OCI-LY1 (cell line): ENCODE data around the gene NKIRAS1.
"Not testable (repeated sequence)": the region's sequence is repeated elsewhere in the genome, so short reads cannot be mapped to it uniquely, and the experiment has no call there.

Experiments used
- H2AFZ ChIP-seq: fragments of 200-600 bp; sonication (generic), shearing (Covaris generic); 2 replicates; pipeline ENCODE4 v1.6.0; 2014; ENCODE audit warnings: antibody characterized with exemption, mild to moderate bottlenecking, low read length
- H3F3A ChIP-seq: fragments of 200-600 bp; sonication (generic), shearing (Covaris generic); 2 replicates; pipeline ENCODE4 v1.6.0; 2014; ENCODE audit warnings: mild to moderate bottlenecking, antibody characterized with exemption, low read length, moderate library complexity; ENCODE audit not compliant: insufficient read depth
- H3K27ac ChIP-seq: fragments of 200-600 bp; sonication (generic); 2 replicates; pipeline ENCODE4 v1.5.1; 2014; ENCODE audit warnings: low read length, mixed run types, mild to moderate bottlenecking, low read depth; ENCODE audit not compliant: poor library complexity, severe bottlenecking
- H3K27me3 ChIP-seq: fragments of 200-600 bp; sonication (generic); 2 replicates; pipeline ENCODE4 v1.6.0; 2014; ENCODE audit warnings: antibody characterized with exemption, mild to moderate bottlenecking, low read length, moderate library complexity; ENCODE audit not compliant: insufficient read depth
- H3K36me3 ChIP-seq: fragments of 200-600 bp; sonication (generic); 2 replicates; pipeline ENCODE4 v1.6.1; 2014; ENCODE audit warnings: mild to moderate bottlenecking, antibody characterized with exemption, low read length, moderate library complexity, mixed read lengths; ENCODE audit not compliant: insufficient read depth
- H3K4me1 ChIP-seq: fragments of 200-600 bp; sonication (generic); 2 replicates; pipeline ENCODE4 v1.5.1; 2014; ENCODE audit warnings: mild to moderate bottlenecking, low read length, moderate library complexity; ENCODE audit not compliant: insufficient read depth, severe bottlenecking
- H3K4me2 ChIP-seq: fragments of 200-600 bp; sonication (generic), shearing (Covaris generic); 2 replicates; pipeline ENCODE4 v1.6.1; 2014; ENCODE audit warnings: low read length
- H3K4me3 ChIP-seq: fragments of 200-600 bp; sonication (generic); 2 replicates; pipeline ENCODE4 v1.5.1; 2014; ENCODE audit warnings: low read length, low read depth, mild to moderate bottlenecking, mixed read lengths; ENCODE audit not compliant: poor library complexity, severe bottlenecking
- H3K79me2 ChIP-seq: fragments of 200-600 bp; shearing (Covaris generic); 2 replicates; pipeline ENCODE4 v1.6.1; 2016; ENCODE audit warnings: mixed run types, low read length, mixed read lengths; ENCODE audit not compliant: insufficient read depth
- H3K9ac ChIP-seq: fragments of 200-600 bp; sonication (generic), shearing (Covaris generic); 2 replicates; pipeline ENCODE4 v1.6.1; 2014; ENCODE audit warnings: mild to moderate bottlenecking, low read length, mixed read lengths
- H3K9me2 ChIP-seq: fragments of 200-600 bp; sonication (generic), shearing (Covaris generic); 2 replicates; pipeline ENCODE4 v1.6.1; 2014; ENCODE audit warnings: low read depth, mild to moderate bottlenecking, low read length, mixed read lengths
- H3K9me3 ChIP-seq: fragments of 200-600 bp; shearing (Covaris generic); 2 replicates; pipeline ENCODE4 v1.6.1; 2014; ENCODE audit warnings: low read length, mixed read lengths
- H4K20me1 ChIP-seq: fragments of 200-600 bp; sonication (generic), shearing (Covaris generic); 2 replicates; pipeline ENCODE4 v1.6.0; 2016; ENCODE audit warnings: mild to moderate bottlenecking, low read length; ENCODE audit not compliant: insufficient read depth
- EZH2 ChIP-seq: fragments of 200-600 bp; sonication (generic), shearing (Covaris generic); IDR thresholded peaks from 2 replicates; pipeline ENCODE4 v1.8.0; 2017; ENCODE audit warnings: borderline replicate concordance, mixed run types, mild to moderate bottlenecking, antibody characterized with exemption, low read length, moderate library complexity, mixed read lengths
- TF ChIP-seq, protein P1 (sequence below): fragments of 200-600 bp; sonication (generic), shearing (Covaris generic); IDR thresholded peaks from 2 replicates; pipeline ENCODE4 v1.5.1; 2017; ENCODE audit warnings: mild to moderate bottlenecking, antibody characterized with exemption, low read length, moderate library complexity, mixed read lengths

The NKIRAS1 gene

DNA sequence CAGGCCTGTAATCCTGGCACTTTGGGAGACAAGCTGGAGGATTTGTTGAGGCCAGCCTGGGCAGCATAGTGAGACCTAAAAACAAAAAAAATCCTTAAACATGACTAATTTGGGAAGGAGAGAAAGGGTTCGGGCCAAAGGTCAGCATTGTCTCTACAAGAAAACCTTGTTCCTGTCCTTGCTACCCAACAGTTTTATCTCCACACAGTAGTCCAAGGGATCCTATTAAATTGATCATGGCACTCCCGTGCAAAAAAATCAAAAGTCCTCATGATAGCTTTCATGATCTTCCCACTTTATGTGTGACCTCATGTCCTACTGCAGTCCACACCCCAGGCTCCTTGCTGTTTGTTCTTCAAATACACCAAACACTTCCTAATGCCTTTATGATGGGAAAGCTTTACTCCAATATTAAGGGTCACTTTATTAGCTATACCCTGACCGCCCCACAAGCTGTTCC, 4.3 kb upstream of the NKIRAS1 start:
- Histone ChIP-seq H3K79me2 (peaks cover 13% of the 10 kb centered on the region), H3K9me2 (no peaks in the 10 kb centered on the region), H2AFZ (no peak overlapping the region), H3K36me3 (peaks cover 46% of the 10 kb centered on the region), H3K4me3 (no peak overlapping the region), H3K4me1 (peaks cover 19% of the 10 kb centered on the region), H4K20me1 (no peaks in the 10 kb centered on the region), H3K9ac (no peak overlapping the region), H3K27ac (no peak overlapping the region), H3F3A (peaks cover 13% of the 10 kb centered on the region), H3K27me3 (no peaks in the 10 kb centered on the region), H3K9me3 (no peaks in the 10 kb centered on the region), H3K4me2 (no peak overlapping the region)
- TF ChIP-seq, protein P1, sequence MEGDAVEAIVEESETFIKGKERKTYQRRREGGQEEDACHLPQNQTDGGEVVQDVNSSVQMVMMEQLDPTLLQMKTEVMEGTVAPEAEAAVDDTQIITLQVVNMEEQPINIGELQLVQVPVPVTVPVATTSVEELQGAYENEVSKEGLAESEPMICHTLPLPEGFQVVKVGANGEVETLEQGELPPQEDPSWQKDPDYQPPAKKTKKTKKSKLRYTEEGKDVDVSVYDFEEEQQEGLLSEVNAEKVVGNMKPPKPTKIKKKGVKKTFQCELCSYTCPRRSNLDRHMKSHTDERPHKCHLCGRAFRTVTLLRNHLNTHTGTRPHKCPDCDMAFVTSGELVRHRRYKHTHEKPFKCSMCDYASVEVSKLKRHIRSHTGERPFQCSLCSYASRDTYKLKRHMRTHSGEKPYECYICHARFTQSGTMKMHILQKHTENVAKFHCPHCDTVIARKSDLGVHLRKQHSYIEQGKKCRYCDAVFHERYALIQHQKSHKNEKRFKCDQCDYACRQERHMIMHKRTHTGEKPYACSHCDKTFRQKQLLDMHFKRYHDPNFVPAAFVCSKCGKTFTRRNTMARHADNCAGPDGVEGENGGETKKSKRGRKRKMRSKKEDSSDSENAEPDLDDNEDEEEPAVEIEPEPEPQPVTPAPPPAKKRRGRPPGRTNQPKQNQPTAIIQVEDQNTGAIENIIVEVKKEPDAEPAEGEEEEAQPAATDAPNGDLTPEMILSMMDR: no peak
- no peak for TF ChIP-seq EZH2

DNA sequence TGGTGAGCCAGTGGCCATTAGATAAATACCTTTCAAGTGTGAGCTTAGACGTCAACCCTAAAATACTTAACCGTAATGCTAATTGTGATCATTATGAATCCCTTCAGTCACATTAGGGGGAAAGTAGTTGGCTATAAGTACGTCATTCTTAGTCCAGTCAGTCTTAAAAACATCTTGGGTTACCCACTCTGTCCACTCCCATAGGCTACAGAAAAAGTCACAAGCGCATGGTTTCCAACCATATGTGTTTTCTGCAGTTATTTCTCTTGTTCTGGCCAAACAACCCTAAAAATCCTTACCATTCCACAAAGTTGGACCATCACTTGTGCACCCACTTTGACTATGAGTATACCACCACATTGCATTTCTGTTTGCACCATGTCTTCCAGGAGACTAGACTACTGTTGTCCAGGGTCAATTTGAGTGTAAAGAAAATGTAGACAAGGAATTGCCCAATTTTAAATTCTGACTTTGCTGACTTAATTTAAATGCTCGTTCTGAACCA, 3.4 kb upstream of the NKIRAS1 start:
- peaks cover 26% of the 10 kb centered on the region for H3K4me1 ChIP-seq
- no peaks in the 10 kb centered on the region for H3K9me2 ChIP-seq
- H3K9me3 ChIP-seq: no peaks in the 10 kb centered on the region
- no peak overlapping the region for H3K9ac ChIP-seq
- H3K27me3 ChIP-seq: no peaks in the 10 kb centered on the region
- peaks cover 13% of the 10 kb centered on the region for H3K79me2 ChIP-seq
- H4K20me1 ChIP-seq: no peaks in the 10 kb centered on the region
- no peak overlapping the region for H2AFZ ChIP-seq
- no peak overlapping the region for H3K27ac ChIP-seq
- no peak for TF ChIP-seq EZH2
- TF ChIP-seq, protein P1: no peak
- H3K4me2 ChIP-seq: peak overlapping the region; percentile 25; the same call in 1 of the 2 replicates
- H3K36me3 ChIP-seq: peaks cover 46% of the 10 kb centered on the region
- peaks cover 13% of the 10 kb centered on the region for H3F3A ChIP-seq
- H3K4me3 ChIP-seq: no peak overlapping the region

GRCh38 chr3:23919628-23920027, 2.8 kb upstream of the NKIRAS1 start:
- H3K79me2 ChIP-seq: peaks cover 13% of the 10 kb centered on the region
- peaks cover 13% of the 10 kb centered on the region for H3F3A ChIP-seq
- no peak overlapping the region for H3K9ac ChIP-seq
- no peaks in the 10 kb centered on the region for H4K20me1 ChIP-seq
- H3K27ac ChIP-seq: no peak overlapping the region
- no peak for TF ChIP-seq EZH2
- TF ChIP-seq, protein P1: no peak
- H3K27me3 ChIP-seq: no peaks in the 10 kb centered on the region
- H3K9me2 ChIP-seq: no peaks in the 10 kb centered on the region
- H3K4me3 ChIP-seq: no peak overlapping the region
- H3K4me1 ChIP-seq: peaks cover 26% of the 10 kb centered on the region
- H3K36me3 ChIP-seq: peaks cover 46% of the 10 kb centered on the region
- no peaks in the 10 kb centered on the region for H3K9me3 ChIP-seq
- H3K4me2 ChIP-seq: peak overlapping the region; percentile 25; the same call in 1 of the 2 replicates
- no peak overlapping the region for H2AFZ ChIP-seq

DNA sequence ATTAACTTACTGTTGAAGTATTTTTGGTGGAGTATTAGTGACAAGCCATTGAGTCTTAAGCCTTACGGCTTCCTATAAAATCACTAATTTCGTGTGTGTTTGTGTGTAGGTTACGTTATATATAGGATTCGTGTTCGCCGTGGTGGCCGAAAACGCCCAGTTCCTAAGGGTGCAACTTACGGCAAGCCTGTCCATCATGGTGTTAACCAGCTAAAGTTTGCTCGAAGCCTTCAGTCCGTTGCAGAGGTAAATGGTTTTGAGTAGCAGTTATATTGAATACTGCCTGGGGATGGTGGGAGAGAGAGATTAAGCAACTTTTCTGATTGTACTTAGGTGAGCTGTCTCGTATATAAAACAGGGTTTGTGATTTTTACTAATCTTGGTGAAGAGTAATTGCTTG, 1.5 kb upstream of the NKIRAS1 start:
- Histone ChIP-seq H3K4me1 (peaks cover 26% of the 10 kb centered on the region), H3F3A (peaks cover 13% of the 10 kb centered on the region), H3K36me3 (peaks cover 46% of the 10 kb centered on the region), H3K4me3 (peak overlapping the region; percentile 90), H3K9ac (peak overlapping the region; percentile 95), H3K27ac (peak overlapping the region; percentile 83), H3K4me2 (peak overlapping the region; percentile 100), H3K79me2 (peaks cover 13% of the 10 kb centered on the region)
- H3K9me2 ChIP-seq, H3K27me3 ChIP-seq, H3K9me3 ChIP-seq, H2AFZ ChIP-seq, H4K20me1 ChIP-seq: not testable (repeated sequence)

- H3K9ac ChIP-seq: peak overlapping the region; percentile 95
- not testable (repeated sequence) for H4K20me1 ChIP-seq, H2AFZ ChIP-seq, H3K27me3 ChIP-seq, H3K9me2 ChIP-seq, H3K9me3 ChIP-seq
- H3K4me3 ChIP-seq: peak overlapping the region; percentile 90
- peaks cover 13% of the 10 kb centered on the region for H3K79me2 ChIP-seq
- H3K4me2 ChIP-seq: peak overlapping the region; percentile 100
- H3K36me3 ChIP-seq: peaks cover 46% of the 10 kb centered on the region
- peak overlapping the region; percentile 83 for H3K27ac ChIP-seq
- peaks cover 13% of the 10 kb centered on the region for H3F3A ChIP-seq
- peaks cover 26% of the 10 kb centered on the region for H3K4me1 ChIP-seq
These were observed 1.0 kb upstream of the NKIRAS1 start for GRCh38 chr3:23917679-23918303.
